HepG2 (cell line): ENCODE data around the gene PLK3. TPM values are rescaled to one million over a fixed set of nuclear protein-coding genes. Genes with fewer than 3 reads are reported as not detected.

Experiments used
- ATAC-seq: fragments of 200-7000 bp; cut with Tn5 transposase; 3 replicates; pipeline ENCODE4 v1.9.1; 2020; ENCODE audit warnings: mild to moderate bottlenecking, moderate library complexity
- BruUV-seq: library from RNA; stranded (reverse); fragments of 400-500 nt; replicated peaks from 2 replicates; lab custom pipeline; 2021; lab: Mats Ljungman, UMichigan
- CTCF ChIA-PET: fragments of 300-600 bp; formaldehyde crosslinking; extraction: SDS; loops from one replicate; lab custom pipeline; 2021; ENCODE audit warnings: low total read pairs, inconsistent platforms, low intra/inter-chr PET ratio; lab: Yijun Ruan, JAX
- POLR2A ChIA-PET: fragments of 350-600 bp; sonication (Branson Sonifier 250); formaldehyde crosslinking; loops from one replicate; lab custom pipeline; 2020; ENCODE audit warnings: antibody characterized with exemption, inconsistent platforms; lab: Yijun Ruan, JAX
- DNase-seq: peaks from one replicate; pipeline ENCODE4 v3.0.0-alpha.2; 2015; ENCODE audit warnings: low spot score
- FAIRE-seq: peaks from 3 replicates; lab custom pipeline; 2011; peaks lifted over from hg19 to GRCh38; lab: Jason Lieb, UNC
- H2AFZ ChIP-seq: one replicate; pipeline ENCODE4 v1.6.1; 2011; ENCODE audit warnings: low read length, inconsistent platforms
- H3K27ac ChIP-seq: fragments of 300-600 bp; 3 replicates; pipeline ENCODE4 v1.8.0; 2011; ENCODE audit warnings: mixed run types, mild to moderate bottlenecking, mixed read lengths, low read length, inconsistent platforms; ENCODE audit not compliant: insufficient read depth; ENCODE audit errors: extremely low read length
- H3K27me3 ChIP-seq, 2 experiments: fragments of 200-600 bp in 1 of 2; 2 replicates in 1 of 2; 3 replicates in 1 of 2; pipeline versions ENCODE4 v1.6.0 to v1.8.0; 2011; ENCODE audit warnings: low read length in 2 of 2, mild to moderate bottlenecking in 2 of 2, moderate library complexity in 2 of 2, inconsistent platforms in 1 of 2; ENCODE audit not compliant: insufficient read depth in 2 of 2, control insufficient read depth in 1 of 2
- H3K36me3 ChIP-seq, 2 experiments: fragments of 200-600 bp in 1 of 2; replicated peaks in 1 of 2; 2 replicates in 1 of 2; 3 replicates in 1 of 2; pipeline versions ENCODE4 v1.5.1 to v1.8.0; 2011; ENCODE audit warnings: low read length in 2 of 2, inconsistent platforms in 1 of 2; ENCODE audit not compliant: insufficient read depth in 2 of 2, control insufficient read depth in 1 of 2
- H3K4me1 ChIP-seq: 2 replicates; pipeline ENCODE4 v1.5.1; 2012; ENCODE audit warnings: low read length, inconsistent platforms; ENCODE audit not compliant: insufficient read depth
- H3K4me2 ChIP-seq: 2 replicates; pipeline ENCODE4 v1.6.0; 2011; ENCODE audit warnings: low read depth, low read length, inconsistent platforms
- H3K4me3 ChIP-seq, 3 experiments: fragments of 200-600 bp in 1 of 3; sonication (generic), shearing (Covaris generic) in 1 of 3; replicated peaks in 1 of 3; 2 replicates each; pipeline ENCODE4 v1.5.1; 2011 to 2016; ENCODE audit warnings: low read length in 3 of 3, inconsistent platforms in 2 of 3, low read depth in 2 of 3, mild to moderate bottlenecking in 2 of 3, control low read depth in 1 of 3, mixed read lengths in 1 of 3; ENCODE audit not compliant: insufficient read depth in 1 of 3
- H3K79me2 ChIP-seq: one replicate; pipeline ENCODE4 v1.6.1; 2011; ENCODE audit warnings: low read length, inconsistent platforms; ENCODE audit not compliant: insufficient read depth
- H3K9ac ChIP-seq: 2 replicates; pipeline ENCODE4 v1.6.0; 2011; ENCODE audit warnings: mild to moderate bottlenecking, low read depth, low read length, inconsistent platforms; ENCODE audit not compliant: insufficient read depth
- H3K9me3 ChIP-seq: 2 replicates; pipeline ENCODE4 v1.5.1; 2012; ENCODE audit warnings: mild to moderate bottlenecking, low read length
- H4K20me1 ChIP-seq: 2 replicates; pipeline ENCODE4 v1.6.0; 2011; ENCODE audit warnings: inconsistent platforms, mild to moderate bottlenecking, low read length, moderate library complexity; ENCODE audit not compliant: insufficient read depth
- AKNA ChIP-seq: sonication (generic); formaldehyde crosslinking; IDR thresholded peaks from 2 replicates; pipeline ENCODE4 v1.4.0; 2020; ENCODE audit warnings: missing genetic modification reagents, borderline replicate concordance
- ARID5B ChIP-seq: IDR thresholded peaks from 2 replicates; pipeline ENCODE4 v1.4.0; 2020; ENCODE audit warnings: mild to moderate bottlenecking, missing genetic modification reagents
- ISL2 ChIP-seq: sonication (generic); formaldehyde crosslinking; IDR thresholded peaks from 2 replicates; pipeline ENCODE4 v1.5.0; 2020; ENCODE audit warnings: missing genetic modification reagents
- ISX ChIP-seq: sonication (generic); formaldehyde crosslinking; conservative IDR thresholded peaks from 2 replicates; pipeline ENCODE4 v1.5.0; 2020; ENCODE audit warnings: missing genetic modification reagents
- NFATC3 ChIP-seq: sonication (generic); formaldehyde crosslinking; IDR thresholded peaks from 2 replicates; pipeline ENCODE4 v1.5.1; 2020; ENCODE audit warnings: mild to moderate bottlenecking, missing genetic modification reagents
- NFYB ChIP-seq: sonication (generic); formaldehyde crosslinking; IDR thresholded peaks from 2 replicates; pipeline ENCODE4 v1.4.0; 2020; ENCODE audit warnings: missing genetic modification reagents
- SMC3 ChIP-seq: IDR thresholded peaks from 2 replicates; pipeline ENCODE4 v1.6.1; 2011; ENCODE audit warnings: low read length, improper control_type of control experiment
- ZBTB33 ChIP-seq: sonication (generic); formaldehyde crosslinking; IDR thresholded peaks from 2 replicates; pipeline ENCODE4 v1.4.0; 2020; ENCODE audit warnings: missing genetic modification reagents
- ZNF317 ChIP-seq: sonication (generic); formaldehyde crosslinking; IDR thresholded peaks from 2 replicates; pipeline ENCODE4 v1.5.0; 2020; ENCODE audit warnings: mild to moderate bottlenecking, missing genetic modification reagents
- ZNF562 ChIP-seq: sonication (generic); formaldehyde crosslinking; IDR thresholded peaks from 2 replicates; pipeline ENCODE4 v1.8.0; 2022; ENCODE audit warnings: missing genetic modification reagents, borderline replicate concordance
- ZNF629 ChIP-seq: sonication (generic); formaldehyde crosslinking; conservative IDR thresholded peaks from 2 replicates; pipeline ENCODE4 v1.5.0; 2020; ENCODE audit warnings: missing genetic modification reagents
- ZNF777 ChIP-seq: sonication (generic); formaldehyde crosslinking; IDR thresholded peaks from 2 replicates; pipeline ENCODE4 v1.4.0; 2020; ENCODE audit warnings: missing genetic modification reagents
- ZSCAN12 ChIP-seq: sonication (generic); formaldehyde crosslinking; IDR thresholded peaks from 2 replicates; pipeline ENCODE4 v1.9.0; 2021; ENCODE audit warnings: mild to moderate bottlenecking, missing genetic modification reagents
- ZSCAN20 ChIP-seq: sonication (generic); formaldehyde crosslinking; IDR thresholded peaks from 2 replicates; pipeline ENCODE4 v1.4.0; 2020; ENCODE audit warnings: missing genetic modification reagents, mild to moderate bottlenecking, borderline replicate concordance
- WGBS: methylation state at CpG from one replicate; pipeline ENCODE4 v1.1.6; 2017; ENCODE audit warnings: low lambda C conversion rate; 5-methylcytosine and 5-hydroxymethylcytosine counted together
- in situ Hi-C: cut with HindIII; loops from 2 replicates; pipeline ENCODE4 v1.10.0; 2017; ENCODE audit warnings: low pct_unique_long_range_greater_than_20kb; ENCODE audit not compliant: extremely low pct_ligation_motif_present
- intact Hi-C: fragments of 100-400 bp; cut with micrococcal nuclease; formaldehyde crosslinking; loops from one replicate; pipeline ENCODE4 v1.10.0; 2022; ENCODE audit not compliant: unreplicated experiment
- polyA plus RNA-seq, 8 experiments: library from polyadenylated mRNA; depleted of rRNA in 3 of 8; stranded (reverse) in 7 of 8; unstranded in 1 of 8; fragments of >200 nt; fragmentation: Illumina TruSeq in 4 of 8; extraction: Trizol in 4 of 8; gene quantifications; 2 replicates each; pipeline versions ENCODE4 v1.2.1 to v1.2.3, GENCODE V29; 2011 to 2016; ENCODE audit warnings: low read depth in 4 of 8, missing spikeins in 1 of 8, mixed read lengths in 1 of 8; ENCODE audit not compliant: insufficient read depth in 1 of 8
- total RNA-seq, 5 experiments: library from RNA; depleted of rRNA; stranded (reverse); fragments of >200 nt; fragmentation: Illumina TruSeq; extraction: Trizol; gene quantifications; 2 replicates each; pipeline ENCODE4 v1.2.3, GENCODE V29; 2016; ENCODE audit warnings: low read depth in 1 of 5

Gene PLK3
- total and polyA plus RNA-seq, 2 of the 13 experiments (the other 11 are each of a cell fraction or from before 2014, with no cell fraction given) = 9.8 to 16.9 TPM

- no peak for FAIRE-seq
- intact Hi-C loops (loop anchor here (5.0 kb wide), 2 partner anchors 34 to 51 kb away; partner anchors contain the start of gene RNU5D-1), in situ Hi-C loops (no loop called here)
- no peak overlapping the region for H2AFZ ChIP-seq
- peak overlapping the region; percentile 76 for H3K4me2 ChIP-seq
- BruUV-seq = no TSS peak
- H3K36me3 ChIP-seq = peaks cover 0 to 6% of the 10 kb centered on the region in 2 experiments; a peak in 3 of 5 replicates
- 37% methylated on average over 8 of the region's 8 CpGs for WGBS
- peaks cover 6% of the 10 kb centered on the region for H4K20me1 ChIP-seq
- peaks cover 2% of the 10 kb centered on the region for H3K79me2 ChIP-seq
- peaks cover 55% of the 10 kb centered on the region for H3K4me1 ChIP-seq
- H3K4me3 ChIP-seq = peak overlapping the region; percentile 54 to 79 (median 61); a peak in 5 of 6 replicates
- H3K9ac ChIP-seq = peak overlapping the region; percentile 83
- peak; percentile 3 for ATAC-seq
- H3K9me3 ChIP-seq = no peaks in the 10 kb centered on the region
- H3K27me3 ChIP-seq = peaks cover 3 to 13% of the 10 kb centered on the region in 2 experiments; a peak in 2 of 5 replicates
- CTCF ChIA-PET = no interaction called here
- POLR2A ChIA-PET = interaction anchor here (0.6 to 3.6 kb wide), 12 partner anchors 8 to 520 kb away, joined by 3 to 47 read pairs (median 4); partner anchors contain the start of genes BTBD19, DYNLT4, EIF2B3 and PLK3
- peak overlapping the region; percentile 71 for H3K27ac ChIP-seq
- DNase-seq = no peak
- TF ChIP-seq ISX (CRISPR knock-in tag) (no peak), ARID5B (no peak), ZNF777 (CRISPR knock-in tag) (peak; percentile 32; the same call in 1 of the 2 replicates), ISL2 (0 out of 2 replicates have a peak, but pooled peaks have one; percentile 9), ZSCAN12 (0 out of 2 replicates have a peak, but pooled peaks have one; percentile 29), NFYB (CRISPR knock-in tag) (no peak), ZNF629 (0 out of 2 replicates have a peak, but pooled peaks have one; percentile 6), AKNA (CRISPR knock-in tag) (no peak), ZNF562 (no peak), NFATC3 (CRISPR knock-in tag) (no peak), SMC3 (no peak), ZBTB33 (CRISPR knock-in tag) (0 out of 2 replicates have a peak, but pooled peaks have one; percentile 1), ZSCAN20 (CRISPR knock-in tag) (0 out of 2 replicates have a peak, but pooled peaks have one; percentile 3), ZNF317 (CRISPR knock-in tag) (no peak)
Observed at GRCh38 chr1:44783697-44784093, 16.5 kb upstream of the PLK3 start.
